ENCODE results near the gene MYG1.
"Not testable (repeated sequence)": the region's sequence is repeated elsewhere in the genome, so short reads cannot be mapped to it uniquely, and the experiment has no call there.

Gene MYG1

GRCh38 chr12:53287741-53288216 lies 11.7 kb upstream of the MYG1 start:
- peak; percentile 20 for DNase-seq (ENCODE audit: low read depth)

GRCh38 chr12:53288322-53288721 lies 11.2 kb upstream of the MYG1 start:
- no peak for DNase-seq (ENCODE audit: low read depth)

GRCh38 chr12:53289891-53290290 lies 9.6 kb upstream of the MYG1 start:
- no peak for DNase-seq (ENCODE audit: low read depth)

GRCh38 chr12:53290661-53291060 lies 8.8 kb upstream of the MYG1 start:
- no peak for DNase-seq (ENCODE audit: low read depth)

- no peak for DNase-seq (ENCODE audit: low read depth)
Observed at GRCh38 chr12:53292426-53292825, 7.1 kb upstream of the MYG1 start.

- peak; percentile 61 for DNase-seq (ENCODE audit: low read depth)
Observed at GRCh38 chr12:53295070-53295890, 4.2 kb upstream of the MYG1 start, which contains the start of gene PFDN5. Gene PFDN5, plus strand, starts transcription at chr12:53295542. Its CDS starts 26 bp downstream, at chr12:53295568.

- no peak for DNase-seq (ENCODE audit: low read depth)
Observed at GRCh38 chr12:53295891-53296219, 3.6 kb upstream of the MYG1 start.

GRCh38 chr12:53297106-53297505 lies 2.4 kb upstream of the MYG1 start:
- DNase-seq (ENCODE audit: low read depth): not testable (repeated sequence)

GRCh38 chr12:53298164-53298563 lies 1.3 kb upstream of the MYG1 start:
- no peak for DNase-seq (ENCODE audit: low read depth)

GRCh38 chr12:53299101-53299453 lies 418 bp upstream of the MYG1 start:
- no peak for DNase-seq (ENCODE audit: low read depth)

- no peak for DNase-seq (ENCODE audit: low read depth)
Observed at GRCh38 chr12:53300187-53300586, 692 bp downstream of the MYG1 start.

GRCh38 chr12:53302903-53303302 lies 3.4 kb downstream of the MYG1 start:
- DNase-seq (ENCODE audit: low read depth): no peak

GRCh38 chr12:53306826-53307225 lies 7.3 kb downstream of the MYG1 start:
- no peak for DNase-seq (ENCODE audit: low read depth)

- DNase-seq (ENCODE audit: low read depth): no peak
Observed at GRCh38 chr12:53308276-53308675, 8.8 kb downstream of the MYG1 start.

- no peak for DNase-seq (ENCODE audit: low read depth)
Observed at GRCh38 chr12:53313996-53314395, 14.5 kb downstream of the MYG1 start.

GRCh38 chr12:53320352-53321195 lies 21.1 kb downstream of the MYG1 start:
- no peak for DNase-seq (ENCODE audit: low read depth)

- DNase-seq (ENCODE audit: low read depth): no peak
Observed at GRCh38 chr12:53324113-53324778, 24.8 kb downstream of the MYG1 start.

- peak; percentile 70 for DNase-seq (ENCODE audit: low read depth)
Observed at GRCh38 chr12:53324779-53325510, 25.4 kb downstream of the MYG1 start.

GRCh38 chr12:53325511-53326061 lies 26.1 kb downstream of the MYG1 start:
- DNase-seq (ENCODE audit: low read depth): no peak

- no peak for DNase-seq (ENCODE audit: low read depth)
Observed at GRCh38 chr12:53326460-53327185, 27.1 kb downstream of the MYG1 start.

Measured in stimulated activated CD8-positive, alpha-beta memory T cell treated with anti-CD3 and anti-CD28 coated beads, Interleukin-15, amount 100 ng/mL, for 24 hours (primary cell).